Measurements from ENCODE around the gene DYSF. TPM values are rescaled to one million over a fixed set of nuclear protein-coding genes. Genes with fewer than 3 reads are reported as not detected.
A peak's percentile ranks its signal among the peaks of the same experiment; 100 is the strongest.
"Not testable (repeated sequence)": the region's sequence is repeated elsewhere in the genome, so short reads cannot be mapped to it uniquely, and the experiment has no call there.

The DYSF gene
- total RNA-seq, 1 donor from 2014 or later, result 85.9 TPM

DNA sequence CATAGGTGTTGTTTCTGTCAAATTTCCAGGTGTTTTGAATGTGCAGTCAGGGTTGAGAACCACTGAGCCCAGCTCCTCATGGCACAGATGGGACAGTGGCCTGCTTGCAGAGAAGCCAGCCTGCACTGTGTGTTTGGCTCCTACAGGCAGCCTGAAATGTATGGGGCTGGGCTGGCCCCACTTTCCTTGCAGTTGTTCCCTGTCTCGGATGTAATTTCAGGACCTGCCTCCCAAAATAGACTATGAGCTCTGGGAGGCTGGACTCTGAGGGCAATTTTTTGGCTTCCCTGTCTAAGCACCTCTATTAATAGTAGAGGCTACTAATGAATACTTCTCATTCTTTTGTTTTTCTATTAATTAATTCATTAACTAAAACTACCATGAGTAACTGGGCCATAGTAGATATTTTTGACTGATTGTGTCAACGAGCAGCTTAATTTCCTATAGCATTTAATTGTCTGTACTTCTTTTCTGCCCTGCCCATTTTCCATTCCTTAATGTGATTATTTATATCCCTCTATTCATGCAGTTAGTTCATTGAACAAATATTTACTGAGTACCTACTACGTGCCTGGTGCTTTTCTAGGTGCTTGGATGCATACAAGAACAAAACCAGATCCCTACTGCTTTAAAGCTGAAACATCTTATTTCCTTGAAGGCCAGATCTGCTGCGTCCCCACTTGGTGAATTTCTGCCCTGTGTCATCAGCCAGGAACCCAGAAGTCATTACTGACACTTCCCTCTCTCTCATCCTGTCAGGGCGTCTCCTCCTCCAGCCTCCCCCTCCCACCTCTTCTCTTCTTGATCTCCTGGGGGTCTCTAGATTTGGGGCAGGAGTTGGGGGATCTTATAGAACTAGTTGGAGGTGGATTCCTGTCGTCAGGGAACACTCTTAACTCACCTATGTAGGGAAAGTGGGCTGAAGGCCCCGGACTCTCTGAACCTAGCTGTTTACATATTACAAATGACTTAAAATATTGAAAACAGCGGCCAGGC lies 16.3 kb downstream of the DYSF start:
- DNase-seq (ENCODE audit: low read depth in 2 of 2), result no peak

DNA sequence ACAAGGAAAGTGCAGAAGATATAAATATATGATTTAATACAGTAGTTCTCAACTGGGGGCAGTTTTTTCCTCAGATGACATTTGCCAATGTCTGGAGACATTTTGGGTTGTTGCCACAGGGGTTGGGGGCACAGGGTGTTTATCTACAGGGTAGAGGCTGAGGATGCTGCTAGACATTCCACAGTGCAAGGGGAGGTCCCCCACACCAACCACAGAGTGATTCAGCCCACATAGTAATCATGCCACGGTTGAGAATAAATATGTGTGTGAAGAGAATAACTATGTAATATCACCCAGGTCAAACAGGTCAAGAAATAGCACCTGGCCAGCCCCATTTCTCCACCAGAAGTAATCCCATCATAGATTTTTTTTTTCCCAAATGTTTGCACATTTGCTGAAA lies 17.9 kb downstream of the DYSF start:
- DNase-seq (ENCODE audit: low read depth in 2 of 2), result no peak

DNA sequence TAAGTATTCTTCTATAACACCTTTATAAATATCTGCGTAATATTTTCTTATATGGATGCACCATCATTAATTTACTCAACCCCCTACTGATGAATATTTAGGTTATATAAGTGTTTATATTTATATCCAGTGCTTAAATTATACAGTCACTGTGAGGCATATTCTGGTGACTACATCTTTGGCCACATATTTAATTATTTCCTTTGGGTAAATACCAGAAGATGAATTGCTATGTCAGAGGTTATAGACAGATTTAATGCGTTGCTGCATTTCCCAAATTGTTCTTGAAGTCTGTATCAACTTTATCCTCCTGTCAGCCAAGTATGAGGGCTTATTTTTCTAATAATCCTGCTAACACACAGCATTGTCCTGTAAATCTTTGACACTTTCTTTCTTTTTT lies 18.7 kb downstream of the DYSF start:
- DNase-seq (ENCODE audit: low read depth in 2 of 2), result no peak

DNA sequence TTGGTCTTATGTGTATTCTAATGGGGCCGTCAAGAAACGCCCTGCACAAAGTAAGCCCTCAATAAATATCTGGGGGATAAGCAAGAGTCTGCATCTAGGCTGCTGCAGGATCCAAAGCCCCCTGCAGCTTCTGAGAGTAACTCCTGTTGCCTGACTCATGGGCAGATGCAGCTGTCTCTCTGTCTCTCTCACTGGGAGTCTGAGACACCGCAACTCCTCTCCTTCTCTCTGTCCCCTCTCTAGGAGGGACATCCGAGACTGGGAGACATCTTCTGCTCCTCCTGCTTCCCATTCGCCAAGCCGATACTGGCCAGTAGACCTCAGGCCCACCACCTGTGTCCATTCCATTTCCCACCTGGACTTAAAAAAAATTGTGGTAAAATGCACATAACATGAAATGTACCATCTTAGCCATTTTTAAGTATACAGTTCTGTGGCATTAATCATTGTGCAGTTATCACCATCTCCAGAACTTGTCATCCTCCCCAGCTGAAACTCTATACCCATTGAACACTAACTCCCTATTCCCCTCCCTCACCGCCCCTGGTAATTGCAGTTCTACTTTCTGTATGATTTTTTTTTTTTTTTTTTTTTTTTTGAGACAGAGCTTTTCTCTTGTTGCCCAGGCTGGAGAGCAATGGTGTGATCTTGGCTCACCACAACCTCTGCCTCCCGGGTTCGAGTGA lies 20.1 kb downstream of the DYSF start:
- DNase-seq (ENCODE audit: low read depth in 2 of 2), result no peak

DNA sequence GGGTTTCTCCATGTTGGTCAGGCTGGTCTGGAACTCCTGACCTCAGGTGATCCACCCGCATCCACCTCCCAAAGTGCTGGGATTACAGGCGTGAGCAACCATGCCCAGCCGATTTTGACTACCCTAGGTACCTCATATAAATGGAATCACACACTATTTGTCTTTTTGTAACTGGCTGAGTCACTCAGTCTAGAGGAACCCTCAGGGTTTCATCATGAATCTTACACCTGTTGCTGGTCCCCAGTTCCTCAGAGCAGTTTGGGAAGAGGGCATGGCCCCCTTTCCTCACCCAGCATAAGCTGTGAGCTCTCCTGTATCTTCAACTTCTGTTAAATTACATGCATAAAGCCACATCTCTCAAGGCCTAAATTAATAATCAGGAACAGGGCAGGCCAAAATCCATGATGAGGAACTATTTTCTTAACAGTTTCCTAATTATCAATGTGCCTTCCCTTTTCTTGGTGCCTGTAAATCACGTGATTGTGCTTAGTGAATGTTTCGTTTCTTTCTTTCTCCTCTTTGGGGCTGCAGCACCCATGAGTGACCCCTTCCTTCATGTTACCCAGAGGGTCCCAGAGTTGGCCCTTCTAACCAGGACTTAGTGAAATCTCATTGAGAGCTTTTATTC lies 20.9 kb downstream of the DYSF start:
- no peak for DNase-seq (ENCODE audit: low read depth in 2 of 2)

DNA sequence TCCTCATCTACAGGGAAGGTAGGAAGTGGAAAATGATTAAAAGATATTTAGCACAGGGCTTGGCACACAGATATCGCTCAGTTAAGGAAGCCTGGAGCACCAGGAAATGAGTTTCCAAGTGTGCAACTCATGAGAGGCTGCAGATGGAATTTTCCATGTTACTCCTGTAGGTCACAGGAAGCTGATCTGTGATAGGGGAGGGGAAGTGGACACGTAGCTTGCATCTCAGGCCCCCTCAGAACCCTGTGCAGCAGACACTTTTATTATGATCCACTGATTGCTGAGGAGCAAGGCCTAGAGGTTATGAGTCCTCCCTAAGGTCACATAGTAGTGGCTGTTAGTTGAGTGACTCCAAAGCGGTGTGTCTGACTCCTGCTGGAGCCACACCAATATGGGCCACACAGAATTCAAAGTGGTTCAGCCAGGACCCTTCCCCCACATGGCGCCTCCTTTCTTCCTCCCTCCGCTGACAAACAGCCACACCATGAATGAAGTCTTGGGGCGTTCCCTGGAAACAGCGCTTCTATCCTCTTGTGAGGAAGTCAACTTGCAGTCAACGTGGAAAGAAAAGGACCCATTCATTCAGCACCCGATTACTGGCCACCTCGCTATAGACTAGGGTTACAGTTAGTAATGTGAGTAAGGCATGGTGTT lies 21.5 kb downstream of the DYSF start:
- peak in 1 of 2 donors; percentile 67 for DNase-seq (ENCODE audit: low read depth in 2 of 2)

DNA sequence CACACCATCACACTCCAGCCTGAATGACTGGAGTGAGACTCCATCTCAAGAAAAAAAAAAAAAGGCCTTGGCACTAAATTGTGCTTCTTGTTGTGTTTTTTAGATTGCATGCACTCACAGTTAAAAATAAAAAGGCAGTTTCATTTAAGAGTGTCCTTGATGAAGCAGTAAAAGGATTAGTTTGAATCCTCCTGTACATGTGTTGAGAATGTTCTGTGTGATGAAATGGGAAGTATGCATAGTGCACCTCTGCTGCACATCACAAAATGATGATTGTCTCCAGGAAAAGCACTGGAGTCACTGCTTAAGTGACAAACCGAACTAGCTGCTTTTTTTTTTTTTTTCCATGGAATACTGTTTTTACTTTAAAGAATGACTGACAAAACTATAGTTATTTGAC lies 23.1 kb downstream of the DYSF start:
- no peak for DNase-seq (ENCODE audit: low read depth in 2 of 2)

DNA sequence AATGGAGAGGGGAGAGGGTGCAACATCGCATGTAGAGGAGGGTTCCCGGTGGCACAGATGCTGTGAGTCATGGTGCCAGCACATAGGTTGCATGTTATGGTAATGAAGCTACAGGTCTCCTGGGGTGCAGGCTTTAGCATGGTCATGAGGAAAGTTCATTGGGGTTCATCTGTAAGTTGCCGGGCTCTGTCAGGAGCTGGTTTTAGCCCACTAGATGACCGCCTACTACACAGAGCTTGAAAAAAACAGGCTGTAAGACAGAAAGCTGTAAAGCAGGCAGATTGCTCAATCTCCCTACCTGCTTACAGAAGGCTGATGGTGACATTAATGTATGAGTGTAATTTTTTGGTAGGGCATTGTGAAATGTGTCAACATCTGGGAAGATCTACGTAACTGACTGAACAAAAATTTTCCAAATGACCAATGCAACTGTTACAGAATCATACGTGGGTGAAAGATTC lies 23.9 kb downstream of the DYSF start:
- no peak for DNase-seq (ENCODE audit: low read depth in 2 of 2)

DNA sequence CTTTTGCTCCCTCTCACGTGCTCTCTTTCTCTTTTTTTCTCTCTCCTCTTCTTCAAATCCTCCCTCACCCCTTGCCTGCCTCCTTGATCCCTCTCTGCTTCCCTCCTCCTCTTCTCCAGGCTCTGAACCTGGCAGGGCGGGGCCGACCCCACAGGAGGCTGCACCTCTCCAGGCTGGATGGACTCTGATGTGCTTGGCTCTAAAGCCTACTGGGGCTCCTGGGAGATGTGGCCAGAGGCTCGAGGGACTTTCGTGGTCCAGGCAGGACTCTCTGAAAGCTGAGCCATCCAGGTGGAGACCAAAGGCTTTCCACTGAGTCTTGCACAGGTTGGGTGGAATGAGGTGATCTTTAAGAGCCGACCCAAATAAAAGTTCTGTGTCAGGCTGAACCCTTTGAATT lies 25.4 kb downstream of the DYSF start:
- no peak for DNase-seq (ENCODE audit: low read depth in 2 of 2)

DNA sequence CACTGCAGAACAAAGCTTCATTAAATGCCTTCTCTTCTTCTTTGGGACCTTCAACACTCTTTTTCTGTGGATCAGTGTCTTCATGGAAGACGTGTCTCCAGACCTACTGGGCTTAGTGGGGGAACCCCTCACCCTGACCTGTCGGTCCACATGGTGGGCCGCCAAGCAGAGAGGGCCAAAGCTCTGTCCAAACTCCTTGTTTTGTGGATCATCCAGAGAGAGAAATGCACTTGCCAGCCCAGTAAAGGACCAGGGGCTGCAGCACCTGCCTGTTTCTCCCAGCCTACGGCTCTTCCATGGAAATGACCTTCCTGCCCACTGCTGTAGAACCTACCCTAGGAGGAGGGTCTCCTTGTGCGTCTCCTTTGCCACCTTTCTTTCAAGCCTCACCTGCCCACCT lies 25.9 kb downstream of the DYSF start:
- DNase-seq (ENCODE audit: low read depth in 2 of 2), result no peak

DNA sequence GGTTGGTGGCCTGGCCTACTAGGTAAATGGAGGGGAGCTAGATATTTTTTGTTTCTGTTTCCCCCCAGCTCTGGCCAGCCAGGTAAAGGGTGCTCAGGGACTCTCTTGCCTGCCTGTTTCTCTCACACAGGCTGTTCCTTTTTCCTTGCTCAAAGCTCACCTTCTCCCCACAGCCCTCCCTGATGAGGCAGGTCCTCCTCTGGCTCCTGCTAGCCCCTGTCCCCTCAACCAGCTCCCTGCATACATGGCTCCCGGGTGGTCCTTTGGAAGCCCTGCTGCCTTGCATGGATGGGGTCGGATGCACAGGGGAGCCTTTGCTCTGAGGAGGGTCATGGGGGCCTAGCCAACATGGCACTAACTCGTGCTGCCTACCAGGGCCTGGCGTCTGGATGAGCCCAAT lies 27.8 kb downstream of the DYSF start:
- DNase-seq (ENCODE audit: low read depth in 2 of 2), result no peak

DNA sequence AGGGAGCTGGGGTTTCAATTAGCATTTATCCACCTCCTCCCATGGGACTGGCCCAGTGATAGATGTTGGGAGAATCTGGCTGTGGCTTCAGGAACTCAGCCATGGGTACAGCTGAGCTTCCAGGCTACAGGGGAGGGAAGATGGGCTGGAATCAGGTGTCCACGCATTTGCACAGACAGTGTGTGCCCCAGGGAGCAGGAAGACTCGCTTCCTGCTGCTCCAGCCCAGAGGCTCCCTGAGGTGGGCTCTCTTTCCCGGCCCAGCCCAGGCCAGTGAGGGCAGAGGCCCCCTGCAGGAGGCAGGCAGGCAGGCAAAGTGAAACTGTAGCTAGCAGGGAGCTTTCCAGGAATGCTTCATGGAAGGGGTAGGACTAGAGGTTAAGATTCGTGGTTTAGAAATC lies 28.7 kb downstream of the DYSF start:
- no peak for DNase-seq (ENCODE audit: low read depth in 2 of 2)

DNA sequence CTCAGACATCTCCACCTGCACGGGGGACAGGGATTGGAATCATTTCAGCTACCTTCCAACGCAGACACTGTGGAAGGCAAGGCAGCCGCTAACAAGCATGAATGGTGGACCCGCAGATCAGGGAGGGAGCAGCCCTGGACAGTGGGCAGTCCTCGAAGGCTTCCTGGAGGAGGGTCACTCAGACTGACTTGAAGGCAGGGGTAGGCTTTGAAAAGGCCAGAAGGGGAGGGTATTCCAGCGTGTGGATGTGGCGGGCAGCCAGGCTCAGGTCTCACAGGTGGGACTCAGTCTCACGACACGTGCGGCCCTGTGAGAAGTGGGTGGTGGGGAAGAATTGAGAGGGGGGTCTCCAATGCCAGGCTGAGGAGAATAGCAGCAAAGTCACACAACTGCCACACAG lies 29.9 kb downstream of the DYSF start:
- no peak for DNase-seq (ENCODE audit: low read depth in 2 of 2)

DNA sequence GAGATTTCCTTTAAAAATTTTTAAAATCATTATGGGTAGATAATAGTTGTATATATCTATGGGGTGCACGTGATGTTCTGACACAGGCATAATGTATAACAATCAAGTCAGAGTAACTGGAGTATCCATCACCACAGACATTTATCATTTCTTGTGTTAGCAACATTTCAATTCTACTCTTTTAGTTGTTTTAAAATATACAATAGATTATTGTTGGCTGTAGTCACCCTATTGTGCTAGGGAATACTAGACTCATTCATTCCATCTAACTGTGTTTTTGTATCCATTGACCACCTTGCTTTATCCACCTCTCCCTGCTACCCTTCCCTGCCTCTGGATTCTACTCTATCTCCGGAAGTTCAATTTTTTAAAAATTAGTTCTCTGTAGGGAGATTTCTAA lies 31.0 kb downstream of the DYSF start:
- DNase-seq (ENCODE audit: low read depth in 2 of 2), result peak in 1 of 2 donors; percentile 51

DNA sequence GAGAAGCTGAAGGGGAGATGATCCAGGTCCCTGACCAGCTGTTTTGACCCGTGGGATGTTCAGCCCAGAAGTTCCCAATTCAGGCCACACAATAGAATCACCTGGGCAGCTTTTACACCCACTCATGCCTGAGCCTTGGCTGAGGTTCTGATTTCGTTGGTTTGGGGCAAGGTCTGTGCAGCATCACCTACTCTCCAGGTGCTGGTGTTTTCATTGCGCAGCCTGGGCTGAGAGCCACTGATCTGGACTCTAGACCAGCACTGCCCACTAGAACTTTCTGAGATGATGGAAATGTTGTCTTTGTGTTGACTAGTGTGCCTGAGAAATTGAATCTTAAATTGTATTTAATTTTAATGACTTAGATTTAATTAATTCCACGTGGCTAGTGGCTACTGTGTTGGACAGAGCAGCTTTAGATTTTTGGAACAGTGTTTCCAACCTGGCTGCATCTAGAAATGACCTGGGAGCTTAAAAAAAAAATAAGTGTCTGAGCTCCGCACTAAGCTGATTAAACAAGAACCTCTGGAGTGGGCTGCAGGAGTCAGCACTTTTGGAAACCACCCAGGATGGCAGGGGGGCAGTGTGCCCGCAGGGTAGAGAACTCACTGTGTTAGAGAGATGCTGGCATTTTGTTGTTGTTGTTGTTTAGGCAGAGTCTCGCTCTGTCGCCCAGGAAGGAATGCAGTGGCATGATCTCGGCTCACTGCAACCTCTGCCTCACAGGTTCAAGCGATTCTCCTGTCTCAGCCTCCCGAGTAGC lies 33.7 kb downstream of the DYSF start:
- no peak for DNase-seq (ENCODE audit: low read depth in 2 of 2)

DNA sequence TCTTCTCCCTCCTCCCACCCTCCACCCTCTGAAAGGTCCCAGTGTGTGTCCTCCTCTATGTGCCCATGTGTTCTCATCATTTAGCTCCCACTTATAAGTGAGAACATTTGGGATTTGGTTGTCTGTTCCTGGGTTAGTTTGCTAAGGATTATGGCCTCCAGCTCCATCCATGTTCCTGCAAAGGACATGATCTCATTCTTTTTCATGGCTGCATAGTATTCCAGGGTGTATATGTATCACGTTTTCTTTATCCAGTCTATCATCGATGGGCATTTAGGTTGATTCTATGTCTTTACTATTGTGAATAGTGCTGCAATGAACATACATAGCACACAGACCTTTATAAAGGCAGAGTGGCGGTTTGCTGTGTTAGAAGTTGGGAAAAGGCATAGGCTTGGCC lies 38.2 kb downstream of the DYSF start:
- not testable (repeated sequence) for DNase-seq (ENCODE audit: low read depth in 2 of 2)

DNA sequence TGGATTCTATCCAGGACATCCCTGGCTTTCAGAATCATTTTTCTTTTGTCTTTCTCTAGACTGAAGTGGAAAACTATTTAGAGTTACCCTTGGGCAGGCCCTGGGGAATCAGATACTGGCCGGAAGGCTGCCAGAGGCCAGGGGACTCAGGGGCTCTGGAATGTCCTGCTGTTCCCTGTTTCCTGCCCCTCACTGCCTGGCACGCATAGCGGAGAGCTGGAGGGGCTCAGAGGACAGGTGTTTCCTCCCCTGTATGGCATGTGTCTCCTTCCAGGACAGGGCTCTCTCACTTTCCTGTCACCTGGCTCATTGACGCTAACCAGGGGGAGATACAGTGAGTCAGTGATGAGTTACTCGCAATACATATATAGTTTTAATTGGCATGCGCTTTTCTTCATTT lies 38.8 kb downstream of the DYSF start:
- peak; percentile 99 to 100 for DNase-seq (ENCODE audit: low read depth in 2 of 2)

DNA sequence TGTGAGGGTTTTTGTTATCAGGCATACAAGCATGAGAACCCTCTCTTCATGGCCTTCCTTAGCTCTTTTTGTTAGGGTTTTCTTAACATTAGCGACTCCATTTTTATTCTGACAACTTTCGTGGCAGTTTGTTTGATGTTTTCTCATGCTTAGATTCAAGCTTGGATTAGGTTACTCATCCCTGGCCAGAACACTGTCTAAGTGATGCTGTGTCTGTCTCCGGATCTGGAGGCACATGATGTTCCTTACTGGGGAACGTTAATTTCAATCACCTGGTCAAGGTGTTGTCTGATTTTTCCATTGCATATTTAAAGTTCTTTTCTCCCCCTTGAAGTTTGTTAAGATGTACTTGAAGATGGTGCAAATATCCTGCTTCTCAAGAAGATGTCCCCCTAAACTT lies 40.7 kb downstream of the DYSF start:
- DNase-seq (ENCODE audit: low read depth in 2 of 2), result no peak

DNA sequence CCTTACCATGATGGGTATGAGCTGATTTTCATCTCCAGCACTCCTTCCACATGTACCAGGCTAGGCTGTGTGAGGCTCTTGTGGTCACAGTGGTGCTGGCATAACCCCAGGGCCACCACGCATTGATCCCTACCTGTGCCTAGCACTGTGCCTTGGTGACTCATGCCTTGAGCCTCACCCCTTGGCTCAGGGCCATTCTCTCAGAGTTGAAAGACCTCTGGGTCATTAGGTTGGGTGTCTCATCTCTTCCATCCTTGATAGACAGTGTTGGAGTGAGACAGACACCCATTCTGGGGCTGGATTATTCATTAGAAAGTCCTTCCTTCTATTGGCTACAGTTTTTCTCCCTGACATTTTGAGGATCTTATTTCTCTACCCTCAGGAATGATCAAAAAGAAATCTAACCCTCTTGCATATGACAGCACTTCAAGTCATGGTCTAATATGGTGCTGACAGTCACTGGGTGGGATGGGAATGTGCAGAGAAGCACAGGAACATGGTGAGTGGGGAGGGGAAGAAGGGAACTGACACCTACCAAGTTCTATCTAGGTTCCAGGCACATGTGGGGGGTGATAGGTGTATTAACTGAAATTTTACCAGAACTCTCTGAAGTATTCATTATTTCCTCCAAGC lies 41.3 kb downstream of the DYSF start:
- no peak for DNase-seq (ENCODE audit: low read depth in 2 of 2)

DNA sequence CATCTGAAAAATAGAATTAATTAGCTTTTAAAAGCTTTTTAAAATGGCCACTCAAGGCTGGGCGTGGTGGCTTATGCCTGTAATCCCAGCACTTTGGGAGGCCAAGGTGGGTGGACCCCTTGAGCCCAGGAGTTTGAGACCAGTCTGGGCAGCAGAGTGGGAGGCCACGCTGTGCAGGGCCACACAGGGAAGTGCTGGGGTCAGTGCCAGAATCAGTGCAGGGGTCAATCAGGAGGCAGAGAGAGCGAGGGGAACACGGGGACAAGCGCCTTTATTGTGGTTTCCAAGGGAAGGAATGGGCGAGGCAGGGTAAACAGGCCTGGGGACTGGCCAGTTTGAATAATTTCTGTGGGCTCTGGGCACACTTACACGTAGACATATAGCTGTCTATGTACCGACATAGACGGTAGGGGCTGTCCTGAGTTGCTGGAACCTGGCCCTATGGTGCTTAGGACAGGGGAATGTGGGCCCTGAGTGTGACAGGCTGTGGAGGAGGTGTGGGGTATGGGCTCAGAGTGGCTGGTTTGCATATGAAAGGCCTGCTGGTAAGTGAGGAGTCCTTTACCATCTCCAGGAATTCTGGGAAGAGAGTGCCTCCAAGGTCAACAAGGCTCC lies 42.9 kb downstream of the DYSF start:
- peak; percentile 38 to 40 for DNase-seq (ENCODE audit: low read depth in 2 of 2)
